ENCODE results near the gene ASTN2.
"Not testable (repeated sequence)": the region's sequence is repeated elsewhere in the genome, so short reads cannot be mapped to it uniquely, and the experiment has no call there.

ASTN2 gene

GRCh38 chr9:116901260-116901659 is 513.6 kb downstream of the ASTN2 start:
- no peak for DNase-seq

- no peak for DNase-seq
These were observed 514.3 kb downstream of the ASTN2 start for GRCh38 chr9:116900543-116900942.

- DNase-seq: no peak
These were observed 514.9 kb downstream of the ASTN2 start for GRCh38 chr9:116900007-116900367.

GRCh38 chr9:116899337-116900006 is 515.4 kb downstream of the ASTN2 start:
- DNase-seq: no peak

GRCh38 chr9:116898131-116898530 is 516.7 kb downstream of the ASTN2 start:
- not testable (repeated sequence) for DNase-seq

- DNase-seq: no peak
These were observed 517.7 kb downstream of the ASTN2 start for GRCh38 chr9:116897201-116897600.

- no peak for DNase-seq
These were observed 518.9 kb downstream of the ASTN2 start for GRCh38 chr9:116895961-116896360.

GRCh38 chr9:116891424-116891823 is 523.4 kb downstream of the ASTN2 start:
- no peak for DNase-seq

- DNase-seq: not testable (repeated sequence)
These were observed 526.4 kb downstream of the ASTN2 start for GRCh38 chr9:116888476-116888875.

- DNase-seq: no peak
These were observed 526.8 kb downstream of the ASTN2 start for GRCh38 chr9:116888066-116888465.

- DNase-seq: no peak
These were observed 531.2 kb downstream of the ASTN2 start for GRCh38 chr9:116883676-116884075.

GRCh38 chr9:116877072-116877471 is 537.8 kb downstream of the ASTN2 start:
- DNase-seq: no peak

GRCh38 chr9:116875576-116875975 is 539.3 kb downstream of the ASTN2 start:
- DNase-seq: no peak

GRCh38 chr9:116873937-116874914 is 540.6 kb downstream of the ASTN2 start:
- no peak for DNase-seq

GRCh38 chr9:116873491-116873890 is 541.4 kb downstream of the ASTN2 start:
- DNase-seq: no peak

GRCh38 chr9:116870566-116870965 is 544.3 kb downstream of the ASTN2 start:
- DNase-seq: no peak

GRCh38 chr9:116868201-116868600 is 546.7 kb downstream of the ASTN2 start:
- no peak for DNase-seq

- DNase-seq: no peak
These were observed 553.5 kb downstream of the ASTN2 start for GRCh38 chr9:116861321-116861720.

- DNase-seq: no peak
These were observed 554.2 kb downstream of the ASTN2 start for GRCh38 chr9:116860509-116861120.

- no peak for DNase-seq
These were observed 555.1 kb downstream of the ASTN2 start for GRCh38 chr9:116859763-116860162.

GRCh38 chr9:116857321-116857720 is 557.5 kb downstream of the ASTN2 start:
- no peak for DNase-seq

GRCh38 chr9:116855881-116856662 is 558.8 kb downstream of the ASTN2 start:
- no peak for DNase-seq

GRCh38 chr9:116849721-116850120 is 565.1 kb downstream of the ASTN2 start:
- DNase-seq: no peak
